Measurements from ENCODE around the gene TBC1D2B. TPM values are rescaled to one million over a fixed set of nuclear protein-coding genes. Genes with fewer than 3 reads are reported as not detected.

Gene TBC1D2B
- polyA plus RNA-seq, 1 donor (not counting 4 experiments of a cell fraction or from before 2014, with no cell fraction given), result 27.0 TPM

DNA sequence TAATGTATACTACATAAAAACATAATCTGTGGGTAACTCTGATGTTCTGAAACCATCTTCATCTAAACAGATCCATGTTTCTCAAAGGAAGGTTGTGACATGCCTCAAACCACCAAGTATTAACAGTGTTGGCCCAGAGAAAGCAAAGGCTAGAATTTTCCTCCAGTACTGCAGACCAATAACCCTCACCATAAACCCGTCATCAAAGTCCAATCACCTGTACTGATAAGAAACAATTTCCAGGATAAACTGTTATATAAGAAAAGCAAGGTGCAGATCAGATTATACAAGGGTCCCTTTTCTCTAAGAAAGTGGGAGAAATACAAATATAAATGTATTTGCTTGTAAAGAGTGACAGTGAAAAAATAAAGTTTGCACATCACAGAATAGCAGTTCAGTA, 32.3 kb downstream of the TBC1D2B start:
- Histone ChIP-seq H3K9me1 (ENCODE audit: control insufficient read depth, extremely low read depth, insufficient read depth, low read length) (peaks cover 2% of the 10 kb centered on the region), H3K4me1 (ENCODE audit: control insufficient read depth, extremely low read depth, insufficient read depth, low read length) (no peaks in the 10 kb centered on the region), H3K27me3 (ENCODE audit: control insufficient read depth, extremely low read depth, insufficient read depth, low read length) (no peaks in the 10 kb centered on the region), H3K36me3 (ENCODE audit: control insufficient read depth in 2 of 2, extremely low read depth in 1 of 2, insufficient read depth in 2 of 2, low read length in 2 of 2) (peaks cover 8% of the 10 kb centered on the region in 2 experiments), H3K79me2 (ENCODE audit: control insufficient read depth, insufficient read depth, low read length) (no peaks in the 10 kb centered on the region), H3K4me2 (ENCODE audit: control insufficient read depth, extremely low read depth, insufficient read depth, low read depth, low read length) (no peak overlapping the region), H3K4me3 (ENCODE audit: control insufficient read depth in 2 of 3, extremely low read depth in 1 of 3, insufficient read depth in 2 of 3, low read depth in 1 of 3, low read length in 3 of 3) (no peak overlapping the region), H3K9me3 (ENCODE audit: control insufficient read depth, low read depth, low read length) (no peaks in the 10 kb centered on the region), H3K9ac (ENCODE audit: control insufficient read depth, extremely low read depth, insufficient read depth, low read length) (no peak overlapping the region), H2AFZ (ENCODE audit: control insufficient read depth, low read length) (no peak overlapping the region), H4K20me1 (ENCODE audit: control insufficient read depth, extremely low read depth, insufficient read depth, low read length) (no peaks in the 10 kb centered on the region), H3K27ac (ENCODE audit: control insufficient read depth, insufficient read depth, low read length) (no peak overlapping the region)
- TF ChIP-seq, protein P1, sequence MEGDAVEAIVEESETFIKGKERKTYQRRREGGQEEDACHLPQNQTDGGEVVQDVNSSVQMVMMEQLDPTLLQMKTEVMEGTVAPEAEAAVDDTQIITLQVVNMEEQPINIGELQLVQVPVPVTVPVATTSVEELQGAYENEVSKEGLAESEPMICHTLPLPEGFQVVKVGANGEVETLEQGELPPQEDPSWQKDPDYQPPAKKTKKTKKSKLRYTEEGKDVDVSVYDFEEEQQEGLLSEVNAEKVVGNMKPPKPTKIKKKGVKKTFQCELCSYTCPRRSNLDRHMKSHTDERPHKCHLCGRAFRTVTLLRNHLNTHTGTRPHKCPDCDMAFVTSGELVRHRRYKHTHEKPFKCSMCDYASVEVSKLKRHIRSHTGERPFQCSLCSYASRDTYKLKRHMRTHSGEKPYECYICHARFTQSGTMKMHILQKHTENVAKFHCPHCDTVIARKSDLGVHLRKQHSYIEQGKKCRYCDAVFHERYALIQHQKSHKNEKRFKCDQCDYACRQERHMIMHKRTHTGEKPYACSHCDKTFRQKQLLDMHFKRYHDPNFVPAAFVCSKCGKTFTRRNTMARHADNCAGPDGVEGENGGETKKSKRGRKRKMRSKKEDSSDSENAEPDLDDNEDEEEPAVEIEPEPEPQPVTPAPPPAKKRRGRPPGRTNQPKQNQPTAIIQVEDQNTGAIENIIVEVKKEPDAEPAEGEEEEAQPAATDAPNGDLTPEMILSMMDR (optimal IDR thresholded peaks at IDR 0.05 in 1 of 3, IDR thresholded peaks at IDR 0.05 in 1 of 3, conservative IDR thresholded peaks at IDR 0.05 in 1 of 3; ENCODE audit: extremely low read depth in 1 of 3, insufficient read depth in 2 of 3, low read length in 3 of 3), result no peak
- no peak for TF ChIP-seq EZH2 (IDR thresholded peaks at IDR 0.05; ENCODE audit: low read length)
- DNase-seq (ENCODE audit: low read depth, low spot score) (no peak), FAIRE-seq (no peak)
- dilution Hi-C loops (cut with MboI; ENCODE audit: extremely low pct_ligation_motif_present, low sequenced_read_pairs), result no loop called here

DNA sequence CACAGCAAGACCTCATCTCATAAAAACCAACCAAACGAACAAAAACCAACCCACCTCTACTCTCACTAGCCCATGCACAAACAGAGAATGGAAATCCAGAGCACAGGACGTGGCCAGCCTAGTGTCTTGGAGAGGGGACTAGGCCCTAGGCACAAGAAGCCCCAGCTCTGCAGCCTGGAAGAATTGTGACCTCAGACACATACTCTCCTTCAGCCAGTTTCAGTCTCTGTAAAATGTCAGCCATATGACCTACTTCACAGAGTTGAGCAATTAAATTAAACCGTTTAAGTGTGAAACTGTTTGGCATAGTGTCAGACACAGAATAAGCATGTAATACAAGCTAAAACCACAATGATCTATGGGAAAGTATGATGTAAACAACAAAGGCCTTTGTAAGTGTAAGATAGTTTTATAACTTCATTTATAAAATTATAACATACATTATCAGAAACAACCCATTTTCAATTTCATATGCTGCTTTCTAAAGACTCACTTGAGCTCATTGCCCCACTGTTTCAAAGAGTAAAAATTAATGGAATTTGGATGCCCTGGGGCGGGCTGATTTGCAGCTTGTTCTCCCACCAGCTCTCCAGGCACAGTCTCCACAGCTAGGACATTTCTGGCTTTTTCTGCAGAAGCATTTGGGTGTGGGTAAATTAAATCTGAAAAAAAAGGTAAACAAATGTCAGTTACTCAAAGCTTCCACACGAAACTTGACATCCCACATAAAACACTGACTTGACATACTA, 32.9 kb downstream of the TBC1D2B start:
- dilution Hi-C loops (cut with MboI; ENCODE audit: extremely low pct_ligation_motif_present, low sequenced_read_pairs), result no loop called here
- Histone ChIP-seq H3K4me1 (ENCODE audit: control insufficient read depth, extremely low read depth, insufficient read depth, low read length) (no peaks in the 10 kb centered on the region), H3K9me1 (ENCODE audit: control insufficient read depth, extremely low read depth, insufficient read depth, low read length) (peaks cover 2% of the 10 kb centered on the region), H3K27ac (ENCODE audit: control insufficient read depth, insufficient read depth, low read length) (no peak overlapping the region), H3K36me3 (ENCODE audit: control insufficient read depth in 2 of 2, extremely low read depth in 1 of 2, insufficient read depth in 2 of 2, low read length in 2 of 2) (peaks cover 8% of the 10 kb centered on the region in 2 experiments), H3K4me3 (ENCODE audit: control insufficient read depth in 2 of 3, extremely low read depth in 1 of 3, insufficient read depth in 2 of 3, low read depth in 1 of 3, low read length in 3 of 3) (no peak overlapping the region), H3K27me3 (ENCODE audit: control insufficient read depth, extremely low read depth, insufficient read depth, low read length) (no peaks in the 10 kb centered on the region), H2AFZ (ENCODE audit: control insufficient read depth, low read length) (no peak overlapping the region), H3K79me2 (ENCODE audit: control insufficient read depth, insufficient read depth, low read length) (no peaks in the 10 kb centered on the region), H4K20me1 (ENCODE audit: control insufficient read depth, extremely low read depth, insufficient read depth, low read length) (no peaks in the 10 kb centered on the region), H3K4me2 (ENCODE audit: control insufficient read depth, extremely low read depth, insufficient read depth, low read depth, low read length) (no peak overlapping the region), H3K9me3 (ENCODE audit: control insufficient read depth, low read depth, low read length) (no peaks in the 10 kb centered on the region), H3K9ac (ENCODE audit: control insufficient read depth, extremely low read depth, insufficient read depth, low read length) (no peak overlapping the region)
- DNase-seq (ENCODE audit: low read depth, low spot score) (no peak), FAIRE-seq (no peak)
- no peak for TF ChIP-seq EZH2 (IDR thresholded peaks at IDR 0.05; ENCODE audit: low read length)
- TF ChIP-seq, protein P1 (optimal IDR thresholded peaks at IDR 0.05 in 1 of 3, IDR thresholded peaks at IDR 0.05 in 1 of 3, conservative IDR thresholded peaks at IDR 0.05 in 1 of 3; ENCODE audit: extremely low read depth in 1 of 3, insufficient read depth in 2 of 3, low read length in 3 of 3), result no peak

Measured in keratinocyte (primary cell).